GM19043 (cell line): ENCODE measurements around the gene ASIC3.
"Not testable (repeated sequence)": the region's sequence is repeated elsewhere in the genome, so short reads cannot be mapped to it uniquely, and the experiment has no call there.

Experiments
- ATAC-seq: cut with Tn5 transposase; IDR thresholded peaks from one replicate; pipeline ENCODE4 v1.9.1; 2021; ENCODE audit warnings: low read depth; ENCODE audit not compliant: unreplicated experiment

Gene ASIC3

GRCh38 chr7:151032936-151033863 is 15.1 kb upstream of the ASIC3 start:
- no peak for ATAC-seq

DNA sequence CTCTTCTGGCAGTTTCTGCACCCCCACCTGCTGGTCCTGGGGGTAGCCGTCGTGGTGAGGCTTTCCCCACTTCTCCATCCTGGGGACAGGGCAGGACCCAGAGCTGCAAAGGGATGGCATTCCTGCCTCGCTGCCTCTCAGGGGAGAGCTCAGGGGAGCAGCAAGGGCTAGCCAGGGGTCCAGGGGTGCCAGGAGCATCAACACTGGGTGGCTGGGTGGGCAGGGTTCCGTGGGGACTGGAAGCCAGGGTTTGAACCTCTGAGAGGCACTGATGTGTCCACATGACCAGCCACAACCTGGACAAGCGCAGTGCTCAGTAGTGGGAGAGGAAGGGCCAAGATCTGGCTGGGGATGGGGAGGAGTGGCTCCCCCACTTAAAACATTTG is 14.5 kb upstream of the ASIC3 start:
- ATAC-seq, result no peak

DNA sequence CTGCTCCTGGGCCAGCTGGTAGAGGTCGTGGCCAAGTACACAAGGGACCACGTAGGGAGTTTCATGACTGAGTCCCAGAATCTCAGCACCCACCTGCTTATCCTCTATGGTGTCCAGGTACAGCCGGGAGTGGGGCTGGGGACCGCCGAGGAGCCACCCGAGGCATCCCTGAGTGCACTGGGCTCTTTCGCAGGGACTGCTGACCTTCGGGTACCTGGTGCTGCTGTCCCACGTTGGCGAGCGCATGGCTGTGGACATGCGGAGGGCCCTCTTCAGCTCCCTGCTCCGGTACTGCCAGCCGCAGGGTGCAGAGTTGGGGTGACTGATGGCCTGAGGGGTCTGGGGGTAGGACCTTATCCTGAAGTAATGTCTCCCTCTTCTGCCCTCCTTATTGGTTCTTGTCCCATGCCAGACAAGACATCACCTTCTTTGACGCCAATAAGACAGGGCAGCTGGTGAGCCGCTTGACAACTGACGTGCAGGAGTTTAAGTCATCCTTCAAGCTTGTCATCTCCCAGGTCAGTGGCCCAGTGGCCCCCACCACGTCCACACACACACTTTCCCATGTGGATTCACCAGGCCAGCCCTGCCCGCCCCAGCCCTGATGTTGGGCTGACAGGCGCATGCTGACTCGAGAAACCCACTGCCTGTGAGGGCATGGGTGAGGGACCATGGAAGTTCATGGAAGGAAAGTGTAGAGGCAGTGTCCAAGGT is 13.9 kb upstream of the ASIC3 start:
- no peak for ATAC-seq

GRCh38 chr7:151035026-151035717 is 13.2 kb upstream of the ASIC3 start:
- ATAC-seq, result no peak

GRCh38 chr7:151035902-151036301 is 12.4 kb upstream of the ASIC3 start:
- no peak for ATAC-seq

DNA sequence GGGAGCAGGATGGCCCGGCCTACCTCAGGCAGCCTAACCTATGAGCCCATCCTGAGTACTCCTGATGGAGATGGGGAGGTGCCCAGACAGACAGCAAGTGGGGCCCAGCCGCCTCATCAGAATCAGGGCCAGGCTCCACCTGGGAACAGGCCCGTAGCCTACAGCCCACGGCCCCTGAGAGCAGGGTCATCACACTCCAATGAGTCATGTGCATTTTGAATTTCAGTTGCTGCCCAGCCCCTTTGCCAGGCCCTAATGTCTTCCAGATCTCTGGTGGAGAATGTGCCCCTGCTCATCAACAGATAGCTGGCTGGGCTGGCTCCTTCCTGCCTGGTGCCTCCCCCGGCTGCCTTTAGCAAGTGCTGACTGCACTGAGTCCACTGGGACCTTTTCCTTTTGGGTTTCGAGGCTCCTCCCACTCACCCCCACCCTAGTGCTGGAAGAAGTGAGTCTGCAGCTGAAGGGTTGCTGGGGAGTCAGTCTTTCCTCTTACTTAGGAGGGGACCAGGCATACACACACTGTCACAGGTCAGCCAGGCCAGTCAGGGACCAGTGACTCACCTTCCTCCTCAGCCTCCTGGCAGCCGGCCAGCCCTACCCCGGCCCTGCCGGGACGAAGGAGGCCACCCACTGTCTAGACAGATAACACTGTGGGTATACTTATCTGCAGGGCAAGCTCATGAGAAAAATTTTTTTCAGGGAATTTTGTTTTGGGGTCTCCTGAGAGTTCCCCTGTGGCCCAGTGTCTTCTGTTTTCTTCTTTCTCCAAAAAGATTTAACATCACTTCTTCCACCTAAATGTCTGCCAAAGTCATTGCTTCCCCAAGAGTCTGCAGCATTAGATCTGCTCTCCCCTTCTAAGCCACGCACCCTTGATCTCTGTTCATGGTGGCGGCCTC is 9.1 kb upstream of the ASIC3 start:
- no peak for ATAC-seq

DNA sequence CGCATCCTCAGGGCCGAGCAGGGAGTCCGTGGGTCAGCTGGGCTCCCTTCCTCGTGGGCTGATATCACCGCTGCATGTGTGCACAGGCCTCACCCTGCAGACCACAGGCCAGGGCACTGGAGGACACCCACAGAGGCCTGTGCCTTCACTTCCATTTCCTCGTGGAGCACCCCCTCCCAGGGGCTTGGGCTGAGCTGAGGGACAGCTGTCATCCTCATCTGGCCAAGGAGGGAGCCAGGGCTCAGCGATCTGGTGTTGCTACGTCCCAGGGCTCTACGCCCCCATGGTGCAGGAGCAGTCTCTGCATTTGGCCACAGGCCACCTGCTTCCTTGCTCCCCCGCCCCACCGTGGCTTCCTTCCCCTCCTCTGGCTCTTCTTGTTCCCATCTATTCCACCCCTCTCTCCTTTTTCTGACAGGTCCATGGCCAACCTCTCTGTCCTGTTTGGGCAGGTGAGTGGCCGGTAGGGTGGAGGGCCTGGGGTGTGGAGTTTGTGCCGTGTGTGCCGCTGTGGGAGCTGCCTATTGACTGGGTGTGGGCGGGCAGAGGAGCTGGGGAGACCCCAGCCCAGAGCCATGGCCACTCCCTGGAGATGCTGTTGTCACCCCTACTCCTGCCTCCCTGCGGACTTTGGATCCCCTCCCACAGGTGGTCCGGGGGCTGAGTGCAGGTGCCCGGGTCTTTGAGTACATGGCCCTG is 8.3 kb upstream of the ASIC3 start:
- ATAC-seq, result no peak

- ATAC-seq, result no peak
These were observed 7.5 kb upstream of the ASIC3 start for GRCh38 chr7:151040616-151041375.

GRCh38 chr7:151043449-151043848 is 4.9 kb upstream of the ASIC3 start:
- ATAC-seq, result not testable (repeated sequence)

- no peak for ATAC-seq
These were observed 4.4 kb upstream of the ASIC3 start for GRCh38 chr7:151043959-151044358.

GRCh38 chr7:151045262-151045661 is 3.1 kb upstream of the ASIC3 start:
- no peak for ATAC-seq

GRCh38 chr7:151045967-151046366 is 2.4 kb upstream of the ASIC3 start:
- ATAC-seq, result no peak

GRCh38 chr7:151046603-151047573 is 1.4 kb upstream of the ASIC3 start:
- no peak for ATAC-seq

- ATAC-seq, result no peak
These were observed 656 bp downstream of the ASIC3 start for GRCh38 chr7:151048911-151049463.

GRCh38 chr7:151051108-151051507 is 2.8 kb downstream of the ASIC3 start:
- ATAC-seq, result no peak

- ATAC-seq, result no peak
These were observed 4.8 kb downstream of the ASIC3 start for GRCh38 chr7:151053096-151053495.

DNA sequence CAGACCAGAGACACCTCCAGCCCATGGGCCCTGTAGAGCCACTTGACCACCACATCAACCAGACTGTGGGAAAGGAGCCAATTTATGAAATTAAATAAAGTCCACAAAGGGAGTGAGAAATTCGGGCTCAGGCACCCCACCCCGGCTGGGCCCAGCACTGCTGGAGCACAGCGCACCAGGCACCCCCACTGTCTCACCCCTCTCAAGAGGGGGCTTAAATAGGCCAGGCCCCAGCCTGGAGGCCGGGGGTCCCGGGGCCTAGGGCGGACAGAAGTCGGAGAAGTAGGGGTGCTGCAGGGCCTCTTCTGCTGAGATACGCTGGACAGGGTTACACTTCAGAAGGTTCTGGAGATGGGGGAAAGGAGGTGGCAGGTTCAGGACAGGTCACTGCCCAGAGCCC is 5.4 kb downstream of the ASIC3 start:
- no peak for ATAC-seq

DNA sequence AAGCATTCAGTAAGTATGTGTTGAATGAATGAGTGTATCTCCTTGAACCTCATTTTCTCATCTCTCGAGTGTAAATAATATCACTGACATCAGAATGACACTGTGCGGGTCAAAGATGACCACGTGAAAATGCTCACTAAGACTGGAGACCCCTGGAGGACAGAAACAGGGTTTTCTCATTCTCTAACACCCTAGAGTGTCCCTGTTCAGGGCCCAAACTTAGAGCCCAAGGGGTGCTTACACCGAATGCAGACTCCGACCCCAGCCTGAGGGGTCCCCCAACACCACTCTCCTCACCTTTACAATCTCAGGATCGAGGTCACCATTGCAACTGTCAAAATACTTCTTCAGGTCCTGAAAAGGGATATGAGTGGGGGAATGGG is 7.9 kb downstream of the ASIC3 start:
- ATAC-seq, result no peak
